Measurements from ENCODE around the gene GTPBP2.
"Not testable (repeated sequence)": the region's sequence is repeated elsewhere in the genome, so short reads cannot be mapped to it uniquely, and the experiment has no call there.

Gene GTPBP2

DNA sequence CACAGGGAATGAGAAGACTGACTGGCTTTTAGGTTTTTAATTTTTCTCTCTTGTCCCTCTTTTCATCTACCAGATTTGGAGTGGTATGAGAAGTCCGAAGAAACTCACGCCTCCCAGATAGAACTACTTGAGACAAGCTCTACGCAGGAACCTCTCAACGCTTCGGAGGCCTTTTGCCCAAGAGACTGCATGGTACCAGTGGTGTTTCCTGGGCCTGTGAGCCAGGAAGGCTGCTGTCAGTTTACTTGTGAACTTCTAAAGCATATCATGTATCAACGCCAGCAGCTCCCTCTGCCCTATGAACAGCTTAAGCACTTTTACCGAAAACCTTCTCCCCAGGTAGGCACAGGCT, 7.2 kb upstream of the GTPBP2 start:
- Mint-ChIP-seq H3K4me3 (peak overlapping the region; percentile 95), H3K27ac (peak overlapping the region; percentile 93), H3K27me3 (no peaks in the 10 kb centered on the region), H3K9me3 (no peaks in the 10 kb centered on the region), H3K36me3 (ENCODE audit: low read depth) (peaks cover 35% of the 10 kb centered on the region), H3K4me1 (peaks cover 52% of the 10 kb centered on the region)
- ATAC-seq: peak; percentile 10
- peak; percentile 23 for DNase-seq

DNA sequence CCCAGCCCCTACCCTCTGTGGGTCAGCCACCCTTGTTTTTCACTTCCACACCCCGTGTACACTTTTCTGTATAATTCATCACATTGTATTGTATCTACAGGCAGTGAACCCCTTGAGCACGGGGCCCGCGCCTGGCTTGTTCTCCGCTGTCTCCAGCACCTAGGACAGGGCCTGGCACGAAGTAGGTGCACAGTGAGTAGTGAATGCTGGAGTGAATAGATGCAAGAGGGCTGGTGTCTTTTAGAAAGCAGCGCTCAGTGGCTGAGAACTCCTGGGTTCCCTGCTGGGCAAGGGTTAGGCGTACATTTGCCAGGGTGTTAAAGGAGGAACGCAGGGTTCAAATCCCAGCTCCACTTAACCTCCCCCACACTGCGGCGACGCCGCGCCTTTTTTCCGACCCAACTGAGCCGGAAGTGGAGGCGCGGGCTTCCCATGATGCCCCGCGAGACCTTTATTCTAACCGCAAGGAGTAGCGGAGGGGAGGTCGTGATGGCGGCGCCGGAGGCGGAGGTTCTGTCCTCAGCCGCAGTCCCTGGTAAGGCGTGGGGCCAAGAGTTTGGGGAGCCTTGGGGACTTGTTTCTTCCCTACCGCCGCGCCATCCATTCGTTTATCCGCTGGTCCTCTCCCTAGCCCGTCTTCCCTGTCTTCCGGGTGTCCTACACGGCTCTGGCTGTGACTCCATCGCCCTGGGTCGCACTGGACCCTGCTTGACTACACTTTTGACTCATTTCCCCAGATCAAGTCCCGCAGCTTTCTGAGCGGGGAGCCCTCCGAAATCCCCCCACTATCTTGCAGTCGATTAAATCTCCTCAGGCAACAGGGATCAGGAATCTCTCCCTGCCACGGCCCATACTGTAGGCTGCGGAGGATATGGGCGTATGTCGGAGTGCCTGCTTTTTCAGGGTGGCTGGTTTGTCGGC, 6.6 kb upstream of the GTPBP2 start, which contains the start of gene MAD2L1BP:
MAD2L1BP (plus strand) TSS at position 454 of the 921 bp plus-strand sequence; CDS start at position 490, 36 bp downstream.
- ATAC-seq (peak; percentile 87), DNase-seq (peak; percentile 90)
- H3K4me1 Mint-ChIP-seq: peaks cover 54% of the 10 kb centered on the region
- H3K27me3 Mint-ChIP-seq: no peaks in the 10 kb centered on the region
- peaks cover 31% of the 10 kb centered on the region for H3K36me3 Mint-ChIP-seq (ENCODE audit: low read depth)
- peak within 1 kb of the TSS; percentile 95 for H3K4me3 Mint-ChIP-seq
- peak within 1 kb of the TSS; percentile 93 for H3K27ac Mint-ChIP-seq
- no peaks in the 10 kb centered on the region for H3K9me3 Mint-ChIP-seq

DNA sequence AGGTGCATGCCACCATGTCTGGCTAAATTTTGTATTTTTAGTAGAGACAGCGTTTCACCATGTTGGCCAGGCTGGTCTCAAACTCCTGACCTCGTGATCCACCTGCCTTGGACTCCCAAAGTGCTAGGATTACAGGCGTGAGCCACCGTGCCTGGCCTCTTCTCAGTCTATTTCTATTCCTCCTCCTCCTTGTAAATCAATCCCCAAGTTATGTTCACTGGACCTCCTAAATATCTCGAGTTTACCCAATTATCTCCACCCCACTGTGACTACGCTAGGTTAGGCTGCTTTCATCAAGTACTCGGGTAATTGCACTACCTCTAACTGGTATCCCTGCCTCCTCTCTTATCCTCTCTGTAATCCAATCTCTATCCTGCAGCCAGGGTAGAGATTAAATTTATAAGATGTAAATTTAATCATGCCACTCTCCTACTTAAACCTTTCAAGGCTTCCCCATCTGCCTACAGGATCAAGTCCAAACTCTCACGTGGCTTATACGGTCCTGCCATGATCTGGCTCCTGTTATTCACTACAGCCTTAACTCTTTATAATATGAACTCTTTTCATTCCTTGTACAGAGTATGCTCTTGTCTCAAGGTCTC, 5.7 kb upstream of the GTPBP2 start:
- no peaks in the 10 kb centered on the region for H3K9me3 Mint-ChIP-seq

DNA sequence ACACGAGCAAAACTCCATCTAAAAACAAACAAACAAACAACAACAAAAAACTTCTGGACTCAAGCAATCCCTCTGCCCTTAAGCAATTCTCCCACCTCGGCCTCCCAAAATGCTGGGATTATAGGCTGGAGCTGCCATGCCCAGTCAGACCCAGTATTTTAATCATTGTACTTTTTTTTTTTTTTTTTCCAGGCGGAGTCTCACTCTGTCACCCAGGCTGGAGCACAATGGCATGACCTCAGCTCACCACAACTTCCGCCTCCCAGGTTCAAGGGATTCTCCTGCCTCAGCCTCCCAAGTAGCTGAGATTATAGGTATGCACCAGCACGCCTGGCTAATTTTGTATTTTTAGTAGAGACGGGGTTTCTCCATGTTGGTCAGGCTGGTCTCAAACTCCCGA, 3.9 kb upstream of the GTPBP2 start:
- not testable (repeated sequence) for DNase-seq, H3K9me3 Mint-ChIP-seq, H3K27me3 Mint-ChIP-seq, ATAC-seq, H3K4me3 Mint-ChIP-seq, H3K27ac Mint-ChIP-seq
- peaks cover 13% of the 10 kb centered on the region for H3K36me3 Mint-ChIP-seq (ENCODE audit: low read depth)
- H3K4me1 Mint-ChIP-seq: peaks cover 49% of the 10 kb centered on the region

More for the DNA sequence above, 5.7 kb upstream of the GTPBP2 start:
- ATAC-seq: no peak
- H3K36me3 Mint-ChIP-seq (ENCODE audit: low read depth): peaks cover 22% of the 10 kb centered on the region
- DNase-seq: no peak
- peak overlapping the region; percentile 93 for H3K27ac Mint-ChIP-seq
- H3K4me1 Mint-ChIP-seq: peaks cover 56% of the 10 kb centered on the region
- no peaks in the 10 kb centered on the region for H3K27me3 Mint-ChIP-seq
- H3K4me3 Mint-ChIP-seq: peak overlapping the region; percentile 95

DNA sequence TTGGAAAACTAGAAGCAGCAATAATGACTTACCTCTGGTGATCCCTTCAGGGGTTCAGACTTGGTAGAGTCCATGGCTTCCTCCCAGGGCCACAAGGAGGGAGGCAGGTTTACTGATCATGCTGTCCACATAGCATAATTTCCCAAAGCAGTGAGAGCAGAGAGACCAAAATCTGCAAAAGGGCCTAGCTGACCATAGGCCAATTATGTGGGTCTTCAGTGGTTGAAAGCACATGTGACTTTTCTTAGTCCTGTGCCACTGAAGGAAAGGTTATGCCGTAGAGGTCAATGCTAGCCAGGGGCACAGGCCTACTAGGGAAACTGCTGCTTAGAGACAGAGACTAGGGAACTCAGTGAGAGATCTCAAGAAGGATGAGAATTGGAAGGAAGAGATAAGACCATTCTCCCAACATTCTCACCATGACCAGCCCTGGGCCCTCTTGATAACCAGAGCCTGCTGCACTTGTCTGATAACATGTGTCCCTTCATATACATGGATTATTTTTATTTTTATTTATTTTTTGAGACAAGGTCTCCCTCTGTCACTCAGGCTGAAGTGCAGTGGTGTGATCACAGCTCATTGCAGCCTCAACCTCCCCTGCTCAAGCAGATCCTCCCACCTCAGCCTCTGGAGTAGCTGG, 2.0 kb upstream of the GTPBP2 start:
- Mint-ChIP-seq H3K9me3 (no peaks in the 10 kb centered on the region), H3K4me3 (no peak overlapping the region), H3K36me3 (ENCODE audit: low read depth) (peaks cover 14% of the 10 kb centered on the region), H3K27me3 (no peaks in the 10 kb centered on the region), H3K4me1 (peaks cover 50% of the 10 kb centered on the region), H3K27ac (peak overlapping the region; percentile 70)
- no peak for ATAC-seq
- DNase-seq: no peak

DNA sequence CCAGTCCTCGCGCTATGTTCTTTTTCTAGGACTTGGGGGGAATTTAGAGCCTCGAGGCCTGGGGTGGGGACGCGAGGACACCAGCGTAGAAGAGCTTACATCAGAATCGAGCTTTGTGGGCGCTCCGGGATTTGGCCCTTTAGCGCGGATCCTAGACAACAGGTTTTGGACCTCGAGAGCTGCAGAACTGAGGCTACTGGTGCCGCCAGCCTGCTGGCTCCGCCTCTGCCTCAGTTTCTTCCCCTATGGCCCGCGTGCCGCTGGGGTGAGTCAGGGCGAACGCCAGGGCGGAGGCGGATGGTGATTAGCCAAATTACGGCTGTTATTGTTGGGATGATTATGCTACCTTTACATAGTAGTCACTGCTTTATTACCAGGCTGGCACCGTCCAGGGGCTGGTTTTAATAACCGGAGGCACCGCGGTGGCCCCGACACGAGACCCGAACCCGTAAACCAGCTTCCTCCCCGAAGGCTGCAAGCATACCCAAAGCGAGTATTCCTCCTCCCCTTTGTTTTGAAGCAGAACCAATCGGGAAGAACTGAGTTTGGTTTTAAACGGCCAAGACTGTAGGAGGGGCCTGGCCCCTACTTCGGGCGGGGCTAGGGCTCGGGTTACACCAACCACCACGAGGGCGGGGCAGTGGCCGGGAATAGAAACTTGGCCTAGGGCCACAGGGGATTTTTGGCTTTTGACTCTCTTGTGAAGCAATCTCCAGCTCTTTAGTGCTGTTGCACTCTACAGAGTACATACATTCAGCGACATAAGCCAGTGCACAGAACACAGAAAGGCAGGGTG, 639 bp upstream of the GTPBP2 start:
- Mint-ChIP-seq H3K9me3 (no peaks in the 10 kb centered on the region), H3K4me3 (peak overlapping the region; percentile 96), H3K27ac (peak overlapping the region; percentile 99), H3K27me3 (no peaks in the 10 kb centered on the region), H3K4me1 (peaks cover 37% of the 10 kb centered on the region), H3K36me3 (ENCODE audit: low read depth) (peaks cover 16% of the 10 kb centered on the region)
- peak; percentile 92 for DNase-seq
- ATAC-seq: peak; percentile 74

DNA sequence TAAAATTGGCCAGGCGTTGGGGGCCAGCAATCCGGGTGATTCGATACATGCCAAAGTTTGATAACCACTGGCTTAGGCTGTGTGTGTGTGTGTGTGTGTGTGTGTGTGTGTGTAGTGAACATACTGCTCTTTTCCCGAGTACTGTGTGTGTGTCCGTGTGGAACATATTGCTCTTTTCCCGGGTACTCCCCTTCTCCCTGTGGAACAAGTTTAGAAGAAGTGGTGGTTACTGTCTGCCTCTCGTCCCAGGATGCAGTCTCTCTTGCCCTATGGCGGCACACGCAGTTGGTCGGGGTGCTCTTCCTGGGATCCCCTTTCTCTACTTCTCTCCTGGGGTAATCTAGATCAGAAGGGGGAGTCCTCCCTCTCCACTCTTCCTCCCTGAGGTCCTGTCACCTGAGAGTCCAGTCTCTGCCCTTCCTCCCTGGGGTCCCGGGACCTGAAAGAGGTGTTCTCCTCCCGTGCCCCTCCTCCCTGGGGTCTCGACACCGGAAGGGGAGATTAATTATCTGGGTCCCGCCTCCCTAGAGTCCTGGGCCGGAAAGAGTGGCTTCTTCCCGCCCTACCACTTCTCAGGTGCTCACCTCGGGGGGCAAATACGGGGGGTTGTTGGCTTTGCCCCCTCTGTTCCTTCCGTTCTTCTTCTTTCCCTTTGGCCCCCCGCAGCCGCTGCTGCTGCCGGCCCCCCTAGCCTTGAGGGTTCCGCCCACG, 516 bp downstream of the GTPBP2 start:
- peak; percentile 62 for DNase-seq
- Mint-ChIP-seq H3K9me3 (no peaks in the 10 kb centered on the region), H3K4me3 (peak overlapping the region; percentile 96), H3K27me3 (no peaks in the 10 kb centered on the region), H3K36me3 (ENCODE audit: low read depth) (peaks cover 22% of the 10 kb centered on the region), H3K27ac (peak overlapping the region; percentile 99), H3K4me1 (peaks cover 36% of the 10 kb centered on the region)
- peak; percentile 24 for ATAC-seq

DNA sequence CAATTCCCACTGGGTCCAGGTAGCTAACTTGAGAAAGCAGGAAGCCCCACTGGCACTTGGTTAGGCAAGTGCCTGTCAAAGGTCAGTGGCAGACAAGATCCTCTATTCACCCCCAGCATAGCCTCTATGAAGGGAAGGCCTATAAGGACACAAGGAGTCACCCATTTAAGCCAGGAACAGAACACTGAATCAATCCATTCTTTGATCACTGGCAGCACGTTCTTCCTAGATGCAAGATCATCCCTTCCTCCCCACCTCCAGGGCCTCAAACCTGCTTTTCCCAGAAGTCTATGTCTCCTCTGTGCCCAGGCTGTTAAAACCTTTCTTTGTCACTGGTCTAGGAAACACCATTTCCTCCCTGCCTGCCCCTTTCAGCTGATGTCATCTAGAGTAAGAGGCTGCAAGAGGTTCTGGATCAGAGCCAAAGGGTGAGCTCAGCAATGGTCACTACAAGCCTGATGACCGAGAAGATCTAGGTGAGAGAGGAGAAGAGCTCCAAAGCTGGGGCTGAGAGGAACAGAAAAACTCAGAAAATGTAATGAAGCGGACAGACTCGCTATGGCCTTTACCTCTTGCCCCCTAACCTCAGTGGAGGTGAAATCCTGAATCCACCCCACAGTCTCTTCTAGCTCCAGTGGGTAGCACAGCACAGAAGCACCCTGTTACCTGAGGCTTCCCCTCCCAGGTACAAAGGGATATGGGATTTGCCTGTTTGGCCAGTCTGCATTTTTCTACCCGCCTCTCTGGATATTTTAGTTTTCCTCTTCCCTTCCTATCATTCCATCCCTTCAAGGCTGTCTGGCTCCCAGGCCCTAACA, 1.8 kb downstream of the GTPBP2 start:
- no peaks in the 10 kb centered on the region for H3K9me3 Mint-ChIP-seq
- H3K27ac Mint-ChIP-seq: peak overlapping the region; percentile 71
- ATAC-seq: no peak
- no peak for DNase-seq
- peak overlapping the region; percentile 96 for H3K4me3 Mint-ChIP-seq
- H3K27me3 Mint-ChIP-seq: no peaks in the 10 kb centered on the region
- H3K4me1 Mint-ChIP-seq: peaks cover 36% of the 10 kb centered on the region
- H3K36me3 Mint-ChIP-seq (ENCODE audit: low read depth): peaks cover 30% of the 10 kb centered on the region

DNA sequence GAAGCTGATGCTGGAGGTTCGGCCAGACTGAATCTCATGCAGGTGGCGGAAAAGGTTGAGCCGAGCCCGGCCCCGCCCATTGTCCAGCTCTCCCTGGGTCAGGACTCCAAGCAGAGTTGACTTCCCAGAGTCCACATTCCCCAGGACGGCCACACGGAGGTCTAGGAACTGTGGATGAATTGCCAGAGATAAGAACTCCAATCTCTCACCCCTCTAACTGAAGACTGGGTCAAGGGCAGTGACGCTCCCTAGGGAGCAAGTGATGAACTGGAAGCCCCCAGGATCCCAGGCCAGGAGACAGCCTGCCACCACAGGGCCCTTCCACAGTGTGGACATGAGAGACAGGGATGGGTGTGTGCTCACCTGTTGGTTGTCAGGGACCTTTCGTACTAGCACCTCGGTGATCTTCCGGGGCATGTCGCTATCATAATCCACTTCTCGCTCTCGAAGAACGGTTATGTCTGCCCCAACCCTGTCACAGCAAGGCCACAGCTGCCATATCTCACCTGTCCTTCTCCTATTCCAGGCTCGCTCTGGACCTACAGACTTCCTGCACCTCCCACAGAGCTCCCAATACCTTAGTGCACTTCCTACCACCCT, 3.6 kb downstream of the GTPBP2 start:
- ATAC-seq (no peak), DNase-seq (no peak)
- Mint-ChIP-seq H3K4me1 (peaks cover 31% of the 10 kb centered on the region), H3K27me3 (no peaks in the 10 kb centered on the region), H3K9me3 (no peaks in the 10 kb centered on the region), H3K36me3 (ENCODE audit: low read depth) (peaks cover 39% of the 10 kb centered on the region), H3K27ac (no peak overlapping the region), H3K4me3 (no peak overlapping the region)

DNA sequence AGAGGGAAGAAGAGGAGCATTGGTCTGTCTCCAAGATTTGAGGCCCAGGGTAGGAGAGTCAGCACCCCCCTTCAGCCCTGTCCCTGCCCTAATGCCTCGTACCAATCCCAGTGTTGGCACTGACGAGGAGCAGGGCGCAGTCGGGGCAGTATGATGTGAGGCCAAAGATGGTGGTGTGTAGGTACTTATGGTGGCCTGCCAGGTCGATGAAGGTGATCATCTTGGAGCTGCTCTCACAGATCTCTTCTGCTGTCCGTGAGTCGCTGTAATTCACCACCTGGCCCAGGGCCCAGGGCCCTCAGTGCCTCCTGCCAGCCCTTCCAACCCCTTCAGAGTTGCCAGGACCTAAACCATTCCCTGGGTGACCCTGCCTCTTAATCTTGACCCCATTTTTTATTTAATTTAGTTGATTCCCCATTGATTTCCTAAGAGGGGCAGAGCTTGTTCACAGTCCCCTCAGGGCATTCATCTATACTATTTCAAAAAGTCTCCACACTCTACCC, 4.2 kb downstream of the GTPBP2 start:
- H3K36me3 Mint-ChIP-seq (ENCODE audit: low read depth): peaks cover 40% of the 10 kb centered on the region
- no peaks in the 10 kb centered on the region for H3K27me3 Mint-ChIP-seq
- no peaks in the 10 kb centered on the region for H3K9me3 Mint-ChIP-seq
- DNase-seq (no peak), ATAC-seq (no peak)
- peaks cover 25% of the 10 kb centered on the region for H3K4me1 Mint-ChIP-seq
- H3K27ac Mint-ChIP-seq: no peak overlapping the region
- no peak overlapping the region for H3K4me3 Mint-ChIP-seq

DNA sequence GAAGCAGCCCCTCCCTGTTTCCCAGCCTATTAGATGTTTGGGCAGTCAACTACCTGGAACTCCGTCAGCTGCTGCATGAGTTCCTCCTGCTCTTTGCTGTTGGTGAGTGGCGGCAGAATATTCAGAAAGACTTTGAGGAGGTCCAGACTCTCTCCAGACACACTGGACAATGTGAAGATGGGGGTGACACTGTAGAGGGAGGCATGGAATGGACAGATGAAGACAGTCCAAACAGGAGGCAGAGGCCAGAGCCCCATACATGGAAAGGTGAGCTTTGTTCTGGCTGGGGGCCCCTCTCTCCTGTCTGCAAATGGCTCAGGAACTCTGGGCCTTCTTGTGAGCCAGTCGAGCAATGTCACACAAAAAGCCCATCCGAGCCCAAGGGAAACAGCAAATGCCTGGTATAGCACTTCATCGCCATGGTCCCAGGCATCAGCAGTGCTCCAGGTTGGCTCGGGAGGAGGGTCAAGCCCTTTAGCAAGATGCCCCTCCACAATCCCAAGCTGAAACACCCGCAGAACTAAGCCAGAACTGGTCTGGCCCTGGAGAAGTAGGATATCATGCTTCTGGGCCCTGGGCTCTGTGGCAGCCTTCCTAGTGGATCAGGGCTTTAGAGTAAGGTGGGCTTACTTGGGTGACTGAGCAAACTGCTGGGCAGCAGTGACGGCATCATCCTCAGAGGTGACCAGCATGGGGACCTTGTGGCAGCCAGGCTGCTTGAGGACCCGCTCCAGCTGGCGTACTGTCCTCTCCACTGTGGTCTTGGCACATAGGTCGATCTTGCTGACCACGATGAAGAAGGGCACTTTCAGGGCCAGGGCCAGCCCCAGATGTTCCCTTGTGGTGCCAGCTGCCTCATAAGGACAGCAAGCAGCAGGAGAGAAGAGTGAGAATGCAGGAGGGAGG, 4.9 kb downstream of the GTPBP2 start:
- no peaks in the 10 kb centered on the region for H3K27me3 Mint-ChIP-seq
- no peak for ATAC-seq
- H3K4me3 Mint-ChIP-seq: no peak overlapping the region

DNA sequence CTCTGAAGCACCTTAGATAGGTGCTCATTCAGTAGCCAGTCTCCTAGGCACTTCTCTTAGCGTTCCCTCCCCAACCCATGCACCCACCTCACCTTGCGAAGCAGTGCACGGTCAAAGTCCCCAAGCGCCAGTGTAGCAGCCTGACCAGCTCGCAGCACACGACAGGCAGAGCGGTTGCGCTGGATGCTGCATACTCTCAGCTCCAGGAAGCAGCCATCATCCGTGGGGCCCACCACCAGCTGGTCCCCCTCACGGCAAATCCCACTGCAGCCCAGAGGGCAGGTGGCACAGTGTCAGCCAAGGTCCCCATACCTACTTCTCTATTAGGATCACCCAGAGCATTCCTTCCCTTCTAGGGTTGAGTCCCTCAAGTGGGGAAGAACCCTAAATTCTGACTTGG, 6.5 kb downstream of the GTPBP2 start:
- H3K9me3 Mint-ChIP-seq: no peaks in the 10 kb centered on the region
- no peak overlapping the region for H3K27ac Mint-ChIP-seq
- peaks cover 13% of the 10 kb centered on the region for H3K4me1 Mint-ChIP-seq
- H3K27me3 Mint-ChIP-seq: no peaks in the 10 kb centered on the region
- H3K4me3 Mint-ChIP-seq: no peak overlapping the region
- H3K36me3 Mint-ChIP-seq (ENCODE audit: low read depth): peaks cover 37% of the 10 kb centered on the region
- DNase-seq (no peak), ATAC-seq (no peak)

More for the DNA sequence above, 4.9 kb downstream of the GTPBP2 start:
- Mint-ChIP-seq H3K4me1 (peaks cover 23% of the 10 kb centered on the region), H3K9me3 (no peaks in the 10 kb centered on the region), H3K27ac (no peak overlapping the region), H3K36me3 (ENCODE audit: low read depth) (peaks cover 40% of the 10 kb centered on the region)
- DNase-seq: no peak
